GM12878 (cell line): ENCODE data around the gene AHCY. TPM values are rescaled to one million over a fixed set of nuclear protein-coding genes. Genes with fewer than 3 reads are reported as not detected.
"Not testable (repeated sequence)": the region's sequence is repeated elsewhere in the genome, so short reads cannot be mapped to it uniquely, and the experiment has no call there.

ENCODE experiments used
- ATAC-seq: fragments of 200-7000 bp; cut with Tn5 transposase; 3 replicates; pipeline ENCODE4 v1.9.1; 2020; ENCODE audit warnings: mild to moderate bottlenecking, moderate library complexity
- BruUV-seq: library from RNA; stranded (reverse); fragments of 400-500 nt; replicated peaks from 2 replicates; lab custom pipeline; 2021; lab: Mats Ljungman, UMichigan
- CTCF ChIA-PET: fragments of 300-600 bp; sonication (Branson Sonifier 250); formaldehyde crosslinking; extraction: SDS; loops from one replicate; lab custom pipeline; 2021; ENCODE audit warnings: inconsistent platforms; lab: Yijun Ruan, JAX
- POLR2A ChIA-PET: fragments of 350-600 bp; formaldehyde crosslinking; extraction: SDS; loops from one replicate; lab custom pipeline; 2021; ENCODE audit warnings: inconsistent platforms; lab: Charles Lee
- RAD21 ChIA-PET: fragments of 300-600 bp; sonication (Branson Sonifier 250); formaldehyde crosslinking; loops from one replicate; lab custom pipeline; 2023; ENCODE audit warnings: antibody characterized with exemption; ENCODE audit not compliant: unreplicated experiment; lab: Charles Lee
- SMC1A ChIA-PET: fragments of 300-600 bp; sonication (Branson Sonifier 250); formaldehyde crosslinking; loops from one replicate; lab custom pipeline; 2023; ENCODE audit not compliant: unreplicated experiment, uncharacterized antibody; lab: Charles Lee
- DNase-seq: peaks from one replicate; pipeline ENCODE4 v3.0.0-alpha.2; 2011; ENCODE audit warnings: low read depth, low spot score
- FAIRE-seq: peaks from 3 replicates; lab custom pipeline; 2011; peaks lifted over from hg19 to GRCh38; lab: Jason Lieb, UNC
- H2AFZ ChIP-seq: 2 replicates; pipeline ENCODE4 v1.6.0; 2011; ENCODE audit warnings: low read depth, low read length, control low read depth; ENCODE audit not compliant: control insufficient read depth
- H3K27ac ChIP-seq: 2 replicates; pipeline ENCODE4 v1.5.1; 2011; ENCODE audit warnings: control low read depth; ENCODE audit not compliant: control insufficient read depth, insufficient read depth
- H3K27me3 ChIP-seq, 2 experiments: replicated peaks in 1 of 2; 2 replicates each; pipeline versions ENCODE4 v1.6.0 to v1.6.1; 2011; ENCODE audit warnings: low read length in 1 of 2; ENCODE audit not compliant: control insufficient read depth in 2 of 2, insufficient read depth in 2 of 2
- H3K36me3 ChIP-seq, 2 experiments: 2 replicates each; pipeline ENCODE4 v1.5.1; 2011; ENCODE audit warnings: low read length in 1 of 2; ENCODE audit not compliant: control insufficient read depth in 2 of 2, insufficient read depth in 2 of 2
- H3K4me1 ChIP-seq: 2 replicates; pipeline ENCODE4 v1.6.1; 2011; ENCODE audit warnings: mild to moderate bottlenecking, low read length, moderate library complexity, mixed read lengths; ENCODE audit not compliant: control insufficient read depth, insufficient read depth
- H3K4me2 ChIP-seq: 2 replicates; pipeline ENCODE4 v1.6.0; 2011; ENCODE audit warnings: control low read depth; ENCODE audit not compliant: control insufficient read depth, insufficient read depth
- H3K4me3 ChIP-seq: fragments of 200-600 bp; sonication (generic); 2 replicates; pipeline ENCODE4 v1.5.1; 2016
- H3K79me2 ChIP-seq: 2 replicates; pipeline ENCODE4 v1.6.0; 2011; ENCODE audit warnings: low read length; ENCODE audit not compliant: control insufficient read depth, insufficient read depth
- H3K9ac ChIP-seq: 2 replicates; pipeline ENCODE4 v1.8.0; 2011; ENCODE audit warnings: low read length, control low read depth, mixed read lengths; ENCODE audit not compliant: control insufficient read depth, insufficient read depth
- H3K9me3 ChIP-seq: replicated peaks from 3 replicates; pipeline ENCODE4 v1.5.1; 2011; ENCODE audit warnings: mild to moderate bottlenecking, low read length; ENCODE audit not compliant: control insufficient read depth, insufficient read depth
- H4K20me1 ChIP-seq: 2 replicates; pipeline ENCODE4 v1.6.0; 2011; ENCODE audit not compliant: control insufficient read depth, insufficient read depth
- EGR1 ChIP-seq, 2 experiments: IDR thresholded peaks; 1 replicate in 1 of 2; 2 replicates in 1 of 2; pipeline ENCODE4 v1.6.1; 2011 to 2012; ENCODE audit warnings: low read depth in 2 of 2, low read length in 2 of 2, borderline replicate concordance in 1 of 2, mild to moderate bottlenecking in 1 of 2, moderate library complexity in 1 of 2
- KDM1A ChIP-seq: fragments of 200-600 bp; sonication (generic); IDR thresholded peaks from 2 replicates; pipeline ENCODE4 v1.6.1; 2016; ENCODE audit warnings: borderline replicate concordance
- PML ChIP-seq: IDR thresholded peaks from 2 replicates; pipeline ENCODE4 v1.6.1; 2012; ENCODE audit warnings: low read length, inconsistent platforms
- WGBS: methylation state at CpG from one replicate; pipeline ENCODE4 v1.1.6; 2016; ENCODE audit warnings: low lambda C conversion rate; ENCODE audit not compliant: insufficient replicate concordance, insufficient coverage; ENCODE audit errors: missing lambda C conversion rate; 5-methylcytosine and 5-hydroxymethylcytosine counted together
- in situ Hi-C: fragments of 300-500 bp; cut with MboI; formaldehyde crosslinking; loops from 9 replicates; pipeline ENCODE4 v1.14.3; 2018; ENCODE audit warnings: mixed read lengths
- intact Hi-C: fragments of 100-400 bp; cut with micrococcal nuclease; formaldehyde crosslinking; loops from one replicate; pipeline ENCODE4 v1.14.2; 2022; ENCODE audit not compliant: unreplicated experiment
- polyA plus RNA-seq, 11 experiments: library from polyadenylated mRNA; depleted of rRNA in 4 of 11; unstranded in 6 of 11; stranded (reverse) in 5 of 11; fragments of >200 nt; fragmentation: Nextera tagmentation in 4 of 11; fragmentation: Illumina TruSeq in 1 of 11; extraction: Ambion mirVana in 4 of 11; extraction: Trizol in 1 of 11; gene quantifications; 1 replicate in 1 of 11; 2 replicates in 10 of 11; pipeline versions ENCODE4 v1.2.1 to v1.2.3, GENCODE V29; 2011 to 2016; ENCODE audit warnings: inconsistent platforms in 2 of 11, missing spikeins in 2 of 11, low read depth in 1 of 11
- total RNA-seq, 4 experiments: library from RNA; depleted of rRNA in 3 of 4; stranded (reverse); fragments of >200 nt in 3 of 4; fragmentation: Illumina TruSeq in 1 of 4; extraction: Trizol in 1 of 4; gene quantifications; 2 replicates each; pipeline versions ENCODE4 v1.2.1 to v1.2.3, GENCODE V29; 2013 to 2021
- TF ChIP-seq, protein P1 (sequence below): IDR thresholded peaks from 2 replicates; pipeline ENCODE4 v1.6.1; 2012; ENCODE audit warnings: mild to moderate bottlenecking, low read depth, low read length
- TF ChIP-seq, protein P2 (sequence below): fragments of 450-650 bp; IDR thresholded peaks from 2 replicates; pipeline ENCODE4 v1.6.1; 2017; ENCODE audit warnings: mild to moderate bottlenecking

The AHCY gene
- total and polyA plus RNA-seq, 10 of the 15 experiments (the other 5 are each of a cell fraction or from before 2014, with no cell fraction given): 84.9 to 223 (median 181) TPM

DNA sequence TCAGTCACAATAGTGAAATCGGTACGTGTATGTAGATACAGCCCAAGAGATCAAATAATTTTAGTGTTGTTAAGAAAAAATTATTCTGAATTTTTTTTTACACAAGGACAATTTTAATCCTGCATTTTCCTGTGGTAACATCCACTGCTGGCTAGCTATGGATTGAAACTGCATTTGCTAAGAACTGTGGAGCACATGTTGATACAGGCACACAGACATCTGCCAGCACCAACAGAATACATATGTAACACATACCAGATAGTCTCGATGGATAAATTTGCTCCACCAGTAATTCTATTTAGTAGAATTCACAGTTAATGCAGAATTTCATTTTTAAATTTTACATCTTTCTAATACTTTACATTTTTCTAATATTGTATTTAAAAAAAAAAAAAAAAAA is 59.8 kb downstream of the AHCY start (continued):
- TF ChIP-seq, protein P1, sequence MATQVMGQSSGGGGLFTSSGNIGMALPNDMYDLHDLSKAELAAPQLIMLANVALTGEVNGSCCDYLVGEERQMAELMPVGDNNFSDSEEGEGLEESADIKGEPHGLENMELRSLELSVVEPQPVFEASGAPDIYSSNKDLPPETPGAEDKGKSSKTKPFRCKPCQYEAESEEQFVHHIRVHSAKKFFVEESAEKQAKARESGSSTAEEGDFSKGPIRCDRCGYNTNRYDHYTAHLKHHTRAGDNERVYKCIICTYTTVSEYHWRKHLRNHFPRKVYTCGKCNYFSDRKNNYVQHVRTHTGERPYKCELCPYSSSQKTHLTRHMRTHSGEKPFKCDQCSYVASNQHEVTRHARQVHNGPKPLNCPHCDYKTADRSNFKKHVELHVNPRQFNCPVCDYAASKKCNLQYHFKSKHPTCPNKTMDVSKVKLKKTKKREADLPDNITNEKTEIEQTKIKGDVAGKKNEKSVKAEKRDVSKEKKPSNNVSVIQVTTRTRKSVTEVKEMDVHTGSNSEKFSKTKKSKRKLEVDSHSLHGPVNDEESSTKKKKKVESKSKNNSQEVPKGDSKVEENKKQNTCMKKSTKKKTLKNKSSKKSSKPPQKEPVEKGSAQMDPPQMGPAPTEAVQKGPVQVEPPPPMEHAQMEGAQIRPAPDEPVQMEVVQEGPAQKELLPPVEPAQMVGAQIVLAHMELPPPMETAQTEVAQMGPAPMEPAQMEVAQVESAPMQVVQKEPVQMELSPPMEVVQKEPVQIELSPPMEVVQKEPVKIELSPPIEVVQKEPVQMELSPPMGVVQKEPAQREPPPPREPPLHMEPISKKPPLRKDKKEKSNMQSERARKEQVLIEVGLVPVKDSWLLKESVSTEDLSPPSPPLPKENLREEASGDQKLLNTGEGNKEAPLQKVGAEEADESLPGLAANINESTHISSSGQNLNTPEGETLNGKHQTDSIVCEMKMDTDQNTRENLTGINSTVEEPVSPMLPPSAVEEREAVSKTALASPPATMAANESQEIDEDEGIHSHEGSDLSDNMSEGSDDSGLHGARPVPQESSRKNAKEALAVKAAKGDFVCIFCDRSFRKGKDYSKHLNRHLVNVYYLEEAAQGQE: no peak
- TF ChIP-seq KDM1A (no peak), PML (no peak)
- TF ChIP-seq, protein P2, sequence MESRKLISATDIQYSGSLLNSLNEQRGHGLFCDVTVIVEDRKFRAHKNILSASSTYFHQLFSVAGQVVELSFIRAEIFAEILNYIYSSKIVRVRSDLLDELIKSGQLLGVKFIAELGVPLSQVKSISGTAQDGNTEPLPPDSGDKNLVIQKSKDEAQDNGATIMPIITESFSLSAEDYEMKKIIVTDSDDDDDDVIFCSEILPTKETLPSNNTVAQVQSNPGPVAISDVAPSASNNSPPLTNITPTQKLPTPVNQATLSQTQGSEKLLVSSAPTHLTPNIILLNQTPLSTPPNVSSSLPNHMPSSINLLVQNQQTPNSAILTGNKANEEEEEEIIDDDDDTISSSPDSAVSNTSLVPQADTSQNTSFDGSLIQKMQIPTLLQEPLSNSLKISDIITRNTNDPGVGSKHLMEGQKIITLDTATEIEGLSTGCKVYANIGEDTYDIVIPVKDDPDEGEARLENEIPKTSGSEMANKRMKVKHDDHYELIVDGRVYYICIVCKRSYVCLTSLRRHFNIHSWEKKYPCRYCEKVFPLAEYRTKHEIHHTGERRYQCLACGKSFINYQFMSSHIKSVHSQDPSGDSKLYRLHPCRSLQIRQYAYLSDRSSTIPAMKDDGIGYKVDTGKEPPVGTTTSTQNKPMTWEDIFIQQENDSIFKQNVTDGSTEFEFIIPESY: no peak

DNA sequence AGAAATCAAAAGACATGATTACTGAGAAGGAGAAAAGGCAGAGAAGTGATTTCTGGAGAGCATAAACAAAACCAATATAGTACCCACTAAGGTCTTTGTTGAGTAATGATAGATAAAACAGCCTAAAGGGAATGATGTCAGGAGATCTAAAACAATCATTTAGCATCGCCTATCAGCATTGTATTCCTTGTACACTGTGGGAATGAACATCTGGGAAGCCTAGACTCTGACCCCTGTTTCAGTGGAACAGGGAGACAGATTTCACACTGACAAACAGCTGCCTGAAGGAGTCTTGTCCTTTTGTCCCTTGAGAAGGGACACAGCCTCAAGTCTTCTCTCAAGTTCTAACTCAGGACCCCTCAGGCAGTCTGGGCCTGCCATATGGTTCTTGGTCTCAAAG is 60.3 kb downstream of the AHCY start:
- ChIA-PET CTCF (no interaction called here), SMC1A (no interaction called here), RAD21 (no interaction called here), POLR2A (interaction anchor here (0.6 kb wide), 1 partner anchor 350 kb away, joined by 5 read pairs; no protein-coding TSS in a partner anchor)
- Histone ChIP-seq H3K4me2 (no peak overlapping the region), H3K9ac (no peak overlapping the region), H4K20me1 (no peaks in the 10 kb centered on the region), H3K4me3 (no peak overlapping the region), H3K79me2 (no peaks in the 10 kb centered on the region), H3K27me3 (no peaks in the 10 kb centered on the region; a peak in 1 of 4 replicates), H3K27ac (no peak overlapping the region), H2AFZ (no peak overlapping the region), H3K4me1 (no peaks in the 10 kb centered on the region; the same call in 1 of the 2 replicates), H3K36me3 (no peaks in the 10 kb centered on the region), H3K9me3 (no peaks in the 10 kb centered on the region; the same call in 2 of the 3 replicates)
- ATAC-seq (no peak), DNase-seq (no peak), FAIRE-seq (no peak)
- WGBS: 56% methylated on average over 1 of the region's 1 CpG
- BruUV-seq: no TSS peak
- in situ Hi-C loops: no loop called here
- intact Hi-C loops: no loop called here
- TF ChIP-seq EGR1 (IDR thresholded peaks at IDR 0.05; ENCODE audit: borderline replicate concordance in 1 of 2, low read depth in 2 of 2, low read length in 2 of 2): no peak

DNA sequence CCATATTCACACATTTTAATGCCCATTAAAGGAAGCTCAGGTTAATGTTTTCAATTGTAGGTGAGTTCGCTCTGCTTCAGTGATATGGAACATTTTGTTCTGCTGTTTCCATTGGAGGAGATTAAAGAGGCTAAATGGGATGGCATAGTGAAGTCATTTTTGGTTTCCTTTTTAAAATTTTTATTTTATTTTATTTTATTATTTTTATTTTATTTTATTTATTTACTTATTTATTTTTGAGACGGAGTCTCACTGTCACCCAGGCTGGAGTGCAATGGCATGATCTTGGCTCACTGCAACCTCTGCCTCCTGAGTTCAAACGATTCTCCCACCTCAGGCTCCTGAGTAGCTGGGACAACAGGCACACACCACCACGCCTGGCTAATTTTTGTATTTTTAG is 61.1 kb downstream of the AHCY start:
- 36% methylated on average over 4 of the region's 4 CpGs for WGBS
- in situ Hi-C loops, H3K27me3 ChIP-seq, H3K4me3 ChIP-seq, intact Hi-C loops, POLR2A ChIA-PET, H3K4me2 ChIP-seq, H4K20me1 ChIP-seq, H3K27ac ChIP-seq, H3K4me1 ChIP-seq, ATAC-seq, H3K9me3 ChIP-seq, BruUV-seq, FAIRE-seq, H3K9ac ChIP-seq, H2AFZ ChIP-seq, H3K79me2 ChIP-seq, RAD21 ChIA-PET, DNase-seq, H3K36me3 ChIP-seq: not testable (repeated sequence)
- ChIA-PET SMC1A (interaction anchor here (1.6 kb wide), 1 partner anchor 465 kb away, joined by 3 read pairs; no protein-coding TSS in a partner anchor), CTCF (interaction anchor here (1.0 kb wide), 1 partner anchor 15 kb away, joined by 4 read pairs; no protein-coding TSS in a partner anchor)
